A549 (cell line): ENCODE measurements around the gene DYNC1LI2. TPM values are rescaled to one million over a fixed set of nuclear protein-coding genes. Genes with fewer than 3 reads are reported as not detected.

ENCODE experiments used
- ATAC-seq, 2 experiments: fragments of 200-7000 bp in 1 of 2; fragments of >200 bp in 1 of 2; cut with Nextera tagmentation in 1 of 2; cut with Tn5 transposase in 1 of 2; 3 replicates each; pipeline versions ENCODE4 v1.8.0 to v1.9.1; 2018 to 2020; ENCODE audit warnings: mild to moderate bottlenecking in 1 of 2, moderate library complexity in 1 of 2
- CTCF ChIA-PET: fragments of 300-600 bp; sonication (Branson Sonifier 250); formaldehyde crosslinking; extraction: SDS; loops from one replicate; lab custom pipeline; 2021; ENCODE audit warnings: antibody characterized with exemption, inconsistent platforms; lab: Yijun Ruan, JAX
- POLR2A ChIA-PET: fragments of 350-600 bp; formaldehyde crosslinking; extraction: SDS; loops from one replicate; lab custom pipeline; 2021; ENCODE audit warnings: antibody characterized with exemption, inconsistent platforms; lab: Yijun Ruan, JAX
- DNase-seq, 2 experiments: peaks; one replicate each; pipeline versions ENCODE4 v3.0.0 to v3.0.0-alpha.2; 2011 to 2016; ENCODE audit warnings: low read depth in 1 of 2, low spot score in 1 of 2
- FAIRE-seq: peaks from 2 replicates; lab custom pipeline; 2011; peaks lifted over from hg19 to GRCh38; lab: Jason Lieb, UNC
- H3K27ac ChIP-seq, 2 experiments: fragments of >200 bp; sonication (Bioruptor Twin); formaldehyde crosslinking; 3 replicates each; pipeline ENCODE4 v1.5.1; 2016 to 2017
- H3K4me1 ChIP-seq: fragments of >200 bp; sonication (Bioruptor Twin); formaldehyde crosslinking; 3 replicates; pipeline ENCODE4 v1.6.1; 2016
- H3K4me2 ChIP-seq: fragments of >200 bp; sonication (Bioruptor Twin); formaldehyde crosslinking; 3 replicates; pipeline ENCODE4 v1.6.1; 2016
- H3K4me3 ChIP-seq: fragments of >200 bp; sonication (Bioruptor Twin); formaldehyde crosslinking; 3 replicates; pipeline ENCODE4 v1.5.1; 2016
- H3K9me3 ChIP-seq: fragments of >200 bp; sonication (Bioruptor Twin); formaldehyde crosslinking; 3 replicates; pipeline ENCODE4 v1.6.1; 2016
- CBX2 ChIP-seq: fragments of 200-600 bp; sonication (generic); IDR thresholded peaks from 2 replicates; pipeline ENCODE4 v1.6.1; 2016; ENCODE audit warnings: low read depth, mild to moderate bottlenecking, borderline replicate concordance
- CHD4 ChIP-seq: fragments of 200-600 bp; sonication (generic); IDR thresholded peaks from 2 replicates; pipeline ENCODE4 v1.6.1; 2016; ENCODE audit warnings: antibody characterized with exemption, mild to moderate bottlenecking, borderline replicate concordance
- E2F6 ChIP-seq: IDR thresholded peaks from 2 replicates; pipeline ENCODE4 v1.6.1; 2012; ENCODE audit warnings: low read depth, borderline replicate concordance
- FOXS1 ChIP-seq: fragments of 250-450 bp; sonication (Bioruptor Pico); IDR thresholded peaks from 2 replicates; pipeline ENCODE4 v1.5.0; 2020; ENCODE audit warnings: mild to moderate bottlenecking, moderate library complexity
- GATA3 ChIP-seq: IDR thresholded peaks from 2 replicates; pipeline ENCODE4 v1.6.1; 2012; ENCODE audit warnings: borderline replicate concordance
- HDAC2 ChIP-seq: fragments of 200-600 bp; sonication (generic); IDR thresholded peaks from 2 replicates; pipeline ENCODE4 v1.6.1; 2016
- HOXA7 ChIP-seq: fragments of 250-450 bp; sonication (Bioruptor Pico); IDR thresholded peaks from 2 replicates; pipeline ENCODE4 v1.5.0; 2020; ENCODE audit warnings: mild to moderate bottlenecking, moderate library complexity
- HOXB13 ChIP-seq: fragments of 250-450 bp; sonication (Bioruptor Pico); IDR thresholded peaks from 2 replicates; pipeline ENCODE4 v1.5.0; 2020; ENCODE audit warnings: low read depth, mild to moderate bottlenecking, moderate library complexity
- HOXB5 ChIP-seq: fragments of 250-450 bp; sonication (Bioruptor Pico); IDR thresholded peaks from 2 replicates; pipeline ENCODE4 v1.5.0; 2020; ENCODE audit warnings: mild to moderate bottlenecking, moderate library complexity
- JUN ChIP-seq, 2 experiments: fragments of >200 bp; sonication (Bioruptor Twin); formaldehyde crosslinking; IDR thresholded peaks; 2 replicates in 1 of 2; 3 replicates in 1 of 2; pipeline ENCODE4 v1.6.1; 2016 to 2017
- MAFK ChIP-seq: fragments of 450-650 bp; IDR thresholded peaks from 2 replicates; pipeline ENCODE4 v1.6.1; 2014; ENCODE audit not compliant: partially characterized antibody
- MAX ChIP-seq: IDR thresholded peaks from 2 replicates; pipeline ENCODE4 v1.6.1; 2012
- NFE2L2 ChIP-seq: fragments of 150-350 bp; conservative IDR thresholded peaks from 2 replicates; pipeline ENCODE4 v1.6.1; 2014; ENCODE audit warnings: low read length
- REST ChIP-seq: fragments of 200-600 bp; sonication (generic); IDR thresholded peaks from 2 replicates; pipeline ENCODE4 v1.6.1; 2016; ENCODE audit warnings: antibody characterized with exemption, mild to moderate bottlenecking, moderate library complexity
- RNF2 ChIP-seq: fragments of 200-600 bp; sonication (generic); IDR thresholded peaks from 2 replicates; pipeline ENCODE4 v1.6.1; 2016; ENCODE audit warnings: low read depth, mild to moderate bottlenecking, antibody characterized with exemption, moderate library complexity, borderline replicate concordance
- SMC3 ChIP-seq: fragments of >200 bp; sonication (Bioruptor Twin); formaldehyde crosslinking; IDR thresholded peaks from 3 replicates; pipeline ENCODE4 v1.6.1; 2018; ENCODE audit warnings: inconsistent platforms
- USF2 ChIP-seq: fragments of 450-650 bp; IDR thresholded peaks from 2 replicates; pipeline ENCODE4 v1.6.1; 2014; ENCODE audit warnings: antibody characterized with exemption
- ZFP36 ChIP-seq: fragments of 450-650 bp; IDR thresholded peaks from 2 replicates; pipeline ENCODE4 v1.6.1; 2014; ENCODE audit warnings: borderline replicate concordance; ENCODE audit not compliant: partially characterized antibody
- WGBS: methylation state at CpG from one replicate; pipeline ENCODE4 v1.1.6; 2017; ENCODE audit errors: missing lambda C conversion rate; 5-methylcytosine and 5-hydroxymethylcytosine counted together
- polyA plus RNA-seq, 4 experiments: library from polyadenylated mRNA; depleted of rRNA in 3 of 4; stranded (reverse); fragments of >200 nt; fragmentation: RNase III in 1 of 4; extraction: RNeasy Plus Mini Kit Qiagen cat#74134 plus additional on column Dnase treatment in 1 of 4; gene quantifications; 2 replicates in 3 of 4; 3 replicates in 1 of 4; pipeline ENCODE4 v1.2.3, GENCODE V29; 2011 to 2017
- TF ChIP-seq, protein P1 (sequence below): IDR thresholded peaks from 2 replicates; pipeline ENCODE4 v1.6.1; 2012

DYNC1LI2 gene
- polyA plus RNA-seq, 2 of the 4 experiments (the other 2 are of a cell fraction) = 96.5 to 112 TPM

GRCh38 chr16:66735891-66736290 is 15.5 kb downstream of the DYNC1LI2 start:
- TF ChIP-seq FOXS1 (CRISPR knock-in tag) (no peak), MAFK (peak; percentile 67), SMC3 (no peak)
- TF ChIP-seq, all 56 proteins: peak for 1
- Histone ChIP-seq H3K4me1 (peaks cover 24% of the 10 kb centered on the region), H3K4me2 (peak overlapping the region; percentile 16; the same call in 2 of the 3 replicates), H3K4me3 (no peak overlapping the region), H3K27ac (peak overlapping the region in 1 of 2 experiments; percentile 16; a peak in 2 of 6 replicates), H3K9me3 (no peaks in the 10 kb centered on the region)
- ChIA-PET CTCF (interaction anchor here (0.6 to 13.8 kb wide), 8 partner anchors 7 to 132 kb away, joined by 3 to 166 read pairs (median 7); partner anchors contain the start of genes CMTM4, DYNC1LI2 and NAE1), POLR2A (no interaction called here)
- ATAC-seq (no peak), DNase-seq (no peak), FAIRE-seq (no peak)
- WGBS = 48% methylated on average over 4 of the region's 4 CpGs

DNA sequence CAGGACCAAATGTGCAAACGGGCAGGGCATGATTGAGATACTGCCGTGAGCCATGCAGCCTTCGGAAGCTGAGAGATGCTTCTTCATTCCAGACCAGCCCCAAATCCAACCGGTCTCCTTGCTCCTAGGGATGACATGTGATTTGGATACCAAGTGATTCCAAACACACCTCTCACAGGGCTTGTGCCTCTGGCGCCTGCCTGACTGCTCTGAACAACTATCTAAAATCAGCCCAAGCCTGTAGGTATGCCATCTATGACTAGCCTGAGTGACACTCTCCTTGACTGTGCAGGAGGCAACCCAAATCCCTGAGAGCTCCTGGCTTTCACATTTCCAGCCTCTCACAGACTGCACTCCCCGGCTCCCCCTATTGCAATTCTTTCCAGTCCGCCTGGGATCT is 20.3 kb downstream of the DYNC1LI2 start:
- POLR2A ChIA-PET = no interaction called here
- Histone ChIP-seq H3K4me2 (no peak overlapping the region), H3K4me1 (peaks cover 4% of the 10 kb centered on the region; the same call in 2 of the 3 replicates)
- FAIRE-seq = no peak
- DNase-seq = no peak
- ATAC-seq = no peak
- 91% methylated on average over 7 of the region's 7 CpGs for WGBS
- TF ChIP-seq MAX (no peak), RNF2 (no peak), ZFP36 (no peak), CHD4 (no peak), CBX2 (no peak), HOXB13 (CRISPR knock-in tag) (no peak), E2F6 (no peak), SMC3 (no peak), USF2 (no peak), JUN (IDR thresholded peaks at IDR 0.05) (no peak), NFE2L2 (no peak), HDAC2 (no peak), HOXA7 (CRISPR knock-in tag) (no peak), REST (no peak), GATA3 (no peak), HOXB5 (CRISPR knock-in tag) (no peak)
- TF ChIP-seq, protein P1, sequence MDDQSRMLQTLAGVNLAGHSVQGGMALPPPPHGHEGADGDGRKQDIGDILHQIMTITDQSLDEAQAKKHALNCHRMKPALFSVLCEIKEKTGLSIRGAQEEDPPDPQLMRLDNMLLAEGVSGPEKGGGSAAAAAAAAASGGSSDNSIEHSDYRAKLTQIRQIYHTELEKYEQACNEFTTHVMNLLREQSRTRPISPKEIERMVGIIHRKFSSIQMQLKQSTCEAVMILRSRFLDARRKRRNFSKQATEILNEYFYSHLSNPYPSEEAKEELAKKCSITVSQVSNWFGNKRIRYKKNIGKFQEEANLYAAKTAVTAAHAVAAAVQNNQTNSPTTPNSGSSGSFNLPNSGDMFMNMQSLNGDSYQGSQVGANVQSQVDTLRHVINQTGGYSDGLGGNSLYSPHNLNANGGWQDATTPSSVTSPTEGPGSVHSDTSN = no peak
- TF ChIP-seq, all 56 proteins: peak for 0
- H3K4me3 ChIP-seq = no peak overlapping the region
- no peaks in the 10 kb centered on the region for H3K9me3 ChIP-seq
- no peak overlapping the region for H3K27ac ChIP-seq
- CTCF ChIA-PET = interaction anchor here (1.0 to 7.2 kb wide), 7 partner anchors 10 to 142 kb away, joined by 3 to 166 read pairs (median 4); partner anchors contain the start of gene DYNC1LI2
